ENCODE data around the gene PRDM15. TPM values are rescaled to one million over a fixed set of nuclear protein-coding genes. Genes with fewer than 3 reads are reported as not detected.

PRDM15 gene
- total RNA-seq, 1 experiment from 2014 or later: 5.7 TPM

DNA sequence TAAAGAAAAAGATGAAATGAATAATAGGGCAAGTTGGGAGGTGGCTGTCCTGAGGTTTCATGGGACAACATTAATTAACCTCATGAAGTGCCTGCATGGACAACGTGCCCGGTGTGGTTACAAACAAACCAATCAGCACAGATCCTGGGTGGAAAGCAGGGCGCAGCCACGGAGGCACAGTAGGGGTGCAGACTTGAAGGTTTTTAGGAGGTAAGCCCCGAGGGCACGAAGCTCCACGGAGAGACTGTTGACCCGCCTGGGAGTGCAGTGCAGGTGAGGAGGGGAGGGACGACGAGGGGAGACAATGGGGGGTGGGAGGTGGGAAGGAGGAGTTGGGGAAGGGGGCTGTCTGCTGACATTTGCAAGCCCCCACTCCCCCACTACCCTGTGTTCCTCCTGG lies 110.0 kb downstream of the PRDM15 start:
- peak overlapping the region; percentile 87 for H3K27ac Mint-ChIP-seq (ENCODE audit: low read depth, unreplicated experiment)

DNA sequence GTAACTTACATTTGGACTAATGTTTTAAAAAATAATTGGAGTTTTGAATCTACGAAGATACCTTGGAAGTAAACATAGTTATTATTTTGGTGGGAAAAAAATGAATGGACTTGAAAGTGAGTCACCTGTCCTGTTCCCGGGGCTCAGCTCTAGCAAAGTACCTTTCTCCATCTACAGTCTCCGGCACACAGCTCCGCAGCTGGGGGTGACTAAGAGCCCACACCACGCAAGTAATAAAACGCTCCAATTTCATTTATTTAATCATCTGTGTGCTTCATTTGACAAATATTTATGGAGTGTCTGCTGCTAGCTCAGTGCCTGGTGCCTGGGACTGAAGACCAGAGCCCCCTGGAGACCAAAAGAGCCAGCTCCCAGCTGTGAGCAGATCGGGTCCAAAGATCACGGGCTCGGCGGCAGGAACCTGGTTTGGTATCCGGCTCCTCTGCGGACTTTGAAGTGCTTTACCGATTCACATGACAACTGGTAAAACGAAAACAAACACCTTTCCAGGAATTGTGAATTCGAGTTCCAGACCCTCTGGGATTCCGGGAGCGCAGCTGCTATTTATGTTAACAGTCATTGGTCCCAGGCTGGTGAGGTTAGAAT lies 110.6 kb downstream of the PRDM15 start:
- ChIA-PET CTCF (interaction anchor here (0.6 to 12.0 kb wide), 12 partner anchors 8 to 598 kb away, joined by 3 to 163 read pairs (median 3); no protein-coding TSS in a partner anchor), POLR2A (interaction anchor here (0.7 to 12.7 kb wide), 20 partner anchors 8 to 286 kb away, joined by 3 to 238 read pairs (median 6); no protein-coding TSS in a partner anchor)
- Mint-ChIP-seq H3K27me3 (ENCODE audit: insufficient read depth, unreplicated experiment) (no peaks in the 10 kb centered on the region), H3K9me3 (ENCODE audit: unreplicated experiment) (no peaks in the 10 kb centered on the region), H3K36me3 (ENCODE audit: insufficient read depth, unreplicated experiment) (peaks cover 33% of the 10 kb centered on the region), H3K4me1 (ENCODE audit: insufficient read depth, unreplicated experiment) (peaks cover 25% of the 10 kb centered on the region), H3K4me3 (ENCODE audit: unreplicated experiment) (peak overlapping the region; percentile 87), H3K27ac (ENCODE audit: low read depth, unreplicated experiment) (peak overlapping the region; percentile 87)
- TF ChIP-seq, protein P1, sequence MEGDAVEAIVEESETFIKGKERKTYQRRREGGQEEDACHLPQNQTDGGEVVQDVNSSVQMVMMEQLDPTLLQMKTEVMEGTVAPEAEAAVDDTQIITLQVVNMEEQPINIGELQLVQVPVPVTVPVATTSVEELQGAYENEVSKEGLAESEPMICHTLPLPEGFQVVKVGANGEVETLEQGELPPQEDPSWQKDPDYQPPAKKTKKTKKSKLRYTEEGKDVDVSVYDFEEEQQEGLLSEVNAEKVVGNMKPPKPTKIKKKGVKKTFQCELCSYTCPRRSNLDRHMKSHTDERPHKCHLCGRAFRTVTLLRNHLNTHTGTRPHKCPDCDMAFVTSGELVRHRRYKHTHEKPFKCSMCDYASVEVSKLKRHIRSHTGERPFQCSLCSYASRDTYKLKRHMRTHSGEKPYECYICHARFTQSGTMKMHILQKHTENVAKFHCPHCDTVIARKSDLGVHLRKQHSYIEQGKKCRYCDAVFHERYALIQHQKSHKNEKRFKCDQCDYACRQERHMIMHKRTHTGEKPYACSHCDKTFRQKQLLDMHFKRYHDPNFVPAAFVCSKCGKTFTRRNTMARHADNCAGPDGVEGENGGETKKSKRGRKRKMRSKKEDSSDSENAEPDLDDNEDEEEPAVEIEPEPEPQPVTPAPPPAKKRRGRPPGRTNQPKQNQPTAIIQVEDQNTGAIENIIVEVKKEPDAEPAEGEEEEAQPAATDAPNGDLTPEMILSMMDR (IDR thresholded peaks at IDR 0.05; ENCODE audit: unreplicated experiment): peak; percentile 28
- intact Hi-C loops (cut with micrococcal nuclease): loop anchor here (1.0 to 10.0 kb wide), 3 partner anchors 49 to 604 kb away; partner anchors contain the start of gene BACE2
- peak; percentile 72 for DNase-seq (ENCODE audit: unreplicated experiment)
- no TSS peak for BruUV-seq (replicated peaks)

More for the DNA sequence above, 110.0 kb downstream of the PRDM15 start:
- H3K9me3 Mint-ChIP-seq (ENCODE audit: unreplicated experiment): no peaks in the 10 kb centered on the region
- POLR2A ChIA-PET: interaction anchor here (0.7 to 12.7 kb wide), 15 partner anchors 7 to 286 kb away, joined by 3 to 238 read pairs (median 14); no protein-coding TSS in a partner anchor
- CTCF ChIA-PET: interaction anchor here (0.6 to 12.0 kb wide), 7 partner anchors 8 to 156 kb away, joined by 3 to 163 read pairs (median 3); no protein-coding TSS in a partner anchor
- no peaks in the 10 kb centered on the region for H3K27me3 Mint-ChIP-seq (ENCODE audit: insufficient read depth, unreplicated experiment)
- TF ChIP-seq, protein P1 (IDR thresholded peaks at IDR 0.05; ENCODE audit: unreplicated experiment): no peak
- H3K4me3 Mint-ChIP-seq (ENCODE audit: unreplicated experiment): peak overlapping the region; percentile 87
- peaks cover 23% of the 10 kb centered on the region for H3K4me1 Mint-ChIP-seq (ENCODE audit: insufficient read depth, unreplicated experiment)
- BruUV-seq (replicated peaks): no TSS peak
- peaks cover 27% of the 10 kb centered on the region for H3K36me3 Mint-ChIP-seq (ENCODE audit: insufficient read depth, unreplicated experiment)
- DNase-seq (ENCODE audit: unreplicated experiment): no peak
- intact Hi-C loops (cut with micrococcal nuclease): loop anchor here (10.0 kb wide), 1 partner anchor 604 kb away; the partner anchor contains the start of gene BACE2

DNA sequence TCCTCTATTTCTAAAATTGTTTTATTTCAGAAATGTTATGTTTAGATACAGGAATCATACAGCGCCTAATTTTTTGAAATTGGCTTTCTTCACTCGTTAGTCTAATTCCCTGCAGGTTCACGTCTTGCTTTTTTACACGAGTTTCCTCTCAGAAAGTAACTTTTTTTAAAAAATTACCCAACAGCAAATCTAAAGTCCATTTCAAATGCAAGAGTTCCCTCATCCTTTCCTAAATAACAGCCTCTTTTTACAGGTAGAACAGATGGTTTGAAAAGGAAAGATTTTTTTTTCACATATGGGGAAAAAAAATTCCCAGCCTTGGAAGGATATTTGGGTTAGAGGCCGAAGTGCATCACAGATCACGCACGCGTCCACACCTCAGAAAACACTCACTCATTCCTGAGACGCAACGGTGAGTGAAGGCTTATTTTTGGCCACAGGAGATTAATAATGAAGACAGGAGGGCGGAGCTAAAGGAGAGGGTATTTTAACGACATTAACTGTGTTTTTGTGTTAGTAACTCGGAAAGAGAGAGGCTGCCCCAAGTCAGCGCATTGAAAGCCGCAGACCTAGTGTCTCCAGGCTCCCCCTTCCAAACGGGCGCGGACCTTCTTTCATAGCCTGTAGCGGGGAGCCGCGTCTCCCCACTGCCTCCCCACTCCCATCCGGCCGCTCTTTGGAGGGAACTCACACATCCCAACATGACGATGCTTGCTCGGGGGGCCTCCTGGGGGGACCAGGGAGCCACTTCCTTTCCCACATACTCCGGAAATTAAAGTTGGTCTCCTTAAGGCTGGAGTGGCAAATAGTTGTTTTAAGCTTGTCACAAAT lies 111.3 kb downstream of the PRDM15 start:
- TF ChIP-seq, protein P1 (IDR thresholded peaks at IDR 0.05; ENCODE audit: unreplicated experiment): no peak
- intact Hi-C loops (cut with micrococcal nuclease): loop anchor here (1.0 to 10.0 kb wide), 4 partner anchors 49 to 603 kb away; partner anchors contain the start of gene BACE2
- Mint-ChIP-seq H3K4me3 (ENCODE audit: unreplicated experiment) (peak overlapping the region; percentile 87), H3K9me3 (ENCODE audit: unreplicated experiment) (no peaks in the 10 kb centered on the region), H3K4me1 (ENCODE audit: insufficient read depth, unreplicated experiment) (peaks cover 32% of the 10 kb centered on the region), H3K27ac (ENCODE audit: low read depth, unreplicated experiment) (peak overlapping the region; percentile 87), H3K36me3 (ENCODE audit: insufficient read depth, unreplicated experiment) (peaks cover 40% of the 10 kb centered on the region), H3K27me3 (ENCODE audit: insufficient read depth, unreplicated experiment) (no peaks in the 10 kb centered on the region)
- no TSS peak for BruUV-seq (replicated peaks)
- no peak for DNase-seq (ENCODE audit: unreplicated experiment)
- POLR2A ChIA-PET: interaction anchor here (0.6 to 12.7 kb wide), 21 partner anchors 8 to 234 kb away, joined by 3 to 238 read pairs (median 5); no protein-coding TSS in a partner anchor
- CTCF ChIA-PET: interaction anchor here (0.6 to 12.0 kb wide), 12 partner anchors 9 to 598 kb away, joined by 3 to 163 read pairs (median 4); no protein-coding TSS in a partner anchor

Data from MCF 10A (cell line).